HEK293 (cell line): Measurements from ENCODE around the gene METTL6.

Experiments
- CTCF ChIA-PET: fragments of 350-600 bp; formaldehyde crosslinking; extraction: SDS; loops from one replicate; lab custom pipeline; 2021; ENCODE audit warnings: antibody characterized with exemption; lab: Yijun Ruan, JAX
- POLR2A ChIA-PET: fragments of 300-600 bp; formaldehyde crosslinking; extraction: SDS; loops from one replicate; lab custom pipeline; 2020; ENCODE audit warnings: antibody characterized with exemption, inconsistent platforms; lab: Yijun Ruan, JAX
- H3K27ac ChIP-seq: fragments of 200-500 bp; sonication (Bioruptor generic); 2 replicates; pipeline ENCODE4 v1.5.1; 2014; ENCODE audit warnings: low read depth, low read length, control low read depth, inconsistent platforms; ENCODE audit errors: extremely low read depth
- H3K36me3 ChIP-seq, 2 experiments: fragments of 200-500 bp in 1 of 2; sonication (Bioruptor generic) in 1 of 2; 1 replicate in 1 of 2; 2 replicates in 1 of 2; pipeline ENCODE4 v1.5.1; 2014 to 2017; ENCODE audit warnings: inconsistent platforms in 2 of 2, low read length in 2 of 2; ENCODE audit not compliant: control insufficient read depth in 2 of 2, insufficient read depth in 1 of 2
- H3K4me1 ChIP-seq: fragments of 200-500 bp; sonication (Bioruptor generic); 2 replicates; pipeline ENCODE4 v1.5.1; 2014; ENCODE audit warnings: mild to moderate bottlenecking, low read length, inconsistent platforms; ENCODE audit not compliant: control insufficient read depth, insufficient read depth
- H3K4me3 ChIP-seq: 2 replicates; pipeline ENCODE4 v1.5.1; 2011; ENCODE audit warnings: low read depth, mild to moderate bottlenecking, control low read depth, low read length, moderate library complexity
- H3K9me3 ChIP-seq: fragments of 200-500 bp; sonication (Bioruptor generic); 2 replicates; pipeline ENCODE4 v1.5.1; 2014; ENCODE audit warnings: low read depth, low read length, inconsistent platforms; ENCODE audit not compliant: control insufficient read depth, insufficient read depth
- BCL6B ChIP-seq: fragments of 450-650 bp; formaldehyde crosslinking; IDR thresholded peaks from 2 replicates; pipeline ENCODE4 v1.5.1; 2017; ENCODE audit warnings: missing biosample characterization, missing genetic modification characterization
- CTCF ChIP-seq: fragments of 450-650 bp; formaldehyde crosslinking; IDR thresholded peaks from 2 replicates; pipeline ENCODE4 v1.5.1; 2016; ENCODE audit warnings: missing biosample characterization, missing genetic modification characterization
- HOXC10 ChIP-seq: sonication (generic); formaldehyde crosslinking; IDR thresholded peaks from 2 replicates; pipeline ENCODE4 v1.8.1; 2023; ENCODE audit warnings: mild to moderate bottlenecking, missing genetic modification reagents
- SCRT2 ChIP-seq: fragments of 450-650 bp; formaldehyde crosslinking; IDR thresholded peaks from 2 replicates; pipeline ENCODE4 v1.5.1; 2016; ENCODE audit warnings: missing biosample characterization, missing genetic modification characterization
- YY2 ChIP-seq: fragments of 450-650 bp; formaldehyde crosslinking; IDR thresholded peaks from 2 replicates; pipeline ENCODE4 v1.5.1; 2016; ENCODE audit warnings: missing biosample characterization, missing genetic modification characterization
- ZNF121 ChIP-seq: fragments of 450-650 bp; formaldehyde crosslinking; IDR thresholded peaks from 2 replicates; pipeline ENCODE4 v1.5.1; 2016; ENCODE audit warnings: missing biosample characterization, missing genetic modification characterization
- ZNF133 ChIP-seq: fragments of 450-650 bp; formaldehyde crosslinking; IDR thresholded peaks from 2 replicates; pipeline ENCODE4 v1.5.1; 2016; ENCODE audit warnings: missing biosample characterization, missing genetic modification characterization
- ZNF146 ChIP-seq: fragments of 450-650 bp; formaldehyde crosslinking; IDR thresholded peaks from 2 replicates; pipeline ENCODE4 v1.5.1; 2016; ENCODE audit warnings: missing biosample characterization, missing genetic modification characterization
- ZNF155 ChIP-seq: fragments of 450-650 bp; formaldehyde crosslinking; IDR thresholded peaks from 2 replicates; pipeline ENCODE4 v1.5.1; 2016; ENCODE audit warnings: missing biosample characterization, missing genetic modification characterization
- ZNF184 ChIP-seq: fragments of 450-650 bp; IDR thresholded peaks from 2 replicates; pipeline ENCODE4 v1.5.1; 2018; ENCODE audit warnings: missing biosample characterization, mild to moderate bottlenecking, missing genetic modification characterization
- ZNF221 ChIP-seq: fragments of 450-650 bp; formaldehyde crosslinking; IDR thresholded peaks from 2 replicates; pipeline ENCODE4 v1.5.1; 2017; ENCODE audit warnings: missing biosample characterization, missing genetic modification characterization, borderline replicate concordance
- ZNF248 ChIP-seq: fragments of 450-650 bp; formaldehyde crosslinking; IDR thresholded peaks from 2 replicates; pipeline ENCODE4 v1.5.1; 2017; ENCODE audit warnings: missing biosample characterization, missing genetic modification characterization
- ZNF280D ChIP-seq: fragments of 450-650 bp; formaldehyde crosslinking; IDR thresholded peaks from 2 replicates; pipeline ENCODE4 v1.5.1; 2016; ENCODE audit warnings: missing biosample characterization, missing genetic modification characterization
- ZNF394 ChIP-seq: fragments of 450-650 bp; formaldehyde crosslinking; IDR thresholded peaks from 2 replicates; pipeline ENCODE4 v1.5.1; 2016; ENCODE audit warnings: missing biosample characterization, missing genetic modification characterization, mild to moderate bottlenecking, moderate library complexity, borderline replicate concordance
- ZNF423 ChIP-seq: fragments of 450-650 bp; formaldehyde crosslinking; IDR thresholded peaks from 2 replicates; pipeline ENCODE4 v1.5.1; 2016; ENCODE audit warnings: missing biosample characterization, missing genetic modification characterization
- ZNF501 ChIP-seq: fragments of 450-650 bp; formaldehyde crosslinking; IDR thresholded peaks from 2 replicates; pipeline ENCODE4 v1.5.1; 2016; ENCODE audit warnings: missing biosample characterization, missing genetic modification characterization
- ZNF585B ChIP-seq: fragments of 450-650 bp; formaldehyde crosslinking; IDR thresholded peaks from 2 replicates; pipeline ENCODE4 v1.5.1; 2016; ENCODE audit warnings: missing biosample characterization, missing genetic modification characterization
- ZNF658 ChIP-seq: fragments of 450-650 bp; formaldehyde crosslinking; IDR thresholded peaks from 2 replicates; pipeline ENCODE4; 2016; ENCODE audit warnings: missing biosample characterization, missing genetic modification characterization
- ZNF768 ChIP-seq: fragments of 450-650 bp; formaldehyde crosslinking; IDR thresholded peaks from 2 replicates; pipeline ENCODE4 v1.5.1; 2018; ENCODE audit warnings: missing biosample characterization, mild to moderate bottlenecking, missing genetic modification characterization

Gene METTL6

GRCh38 chr3:15382405-15382923 is 44.9 kb downstream of the METTL6 start:
- Histone ChIP-seq H3K4me1 (no peaks in the 10 kb centered on the region), H3K36me3 (no peaks in the 10 kb centered on the region), H3K4me3 (no peak overlapping the region)
- CTCF ChIA-PET: interaction anchor here (3.9 kb wide), 1 partner anchor 116 kb away, joined by 58 read pairs; no protein-coding TSS in a partner anchor
- POLR2A ChIA-PET: no interaction called here
- TF ChIP-seq ZNF280D (tag by site-specific recombination) (no peak), BCL6B (tag by site-specific recombination) (no peak), ZNF501 (tag by site-specific recombination) (no peak), SCRT2 (no peak), ZNF133 (tag by site-specific recombination) (no peak), ZNF423 (tag by site-specific recombination) (no peak), ZNF248 (no peak), ZNF146 (tag by site-specific recombination) (no peak), ZNF768 (tag by site-specific recombination) (no peak), ZNF155 (tag by site-specific recombination) (no peak), ZNF585B (no peak), ZNF121 (tag by site-specific recombination) (no peak), ZNF184 (no peak), ZNF394 (tag by site-specific recombination) (no peak), HOXC10 (CRISPR knock-in tag) (no peak), ZNF658 (no peak), YY2 (tag by site-specific recombination) (no peak)
- TF ChIP-seq, all 188 proteins: peak for 0
- no peak overlapping the region for H3K27ac ChIP-seq
- H3K9me3 ChIP-seq: no peaks in the 10 kb centered on the region

- no peaks in the 10 kb centered on the region for H3K36me3 ChIP-seq
- no peak for TF ChIP-seq ZNF221 (tag by site-specific recombination)
- no peak for TF ChIP-seq CTCF (tag by site-specific recombination)
- ChIA-PET POLR2A (no interaction called here), CTCF (interaction anchor here (0.7 to 3.9 kb wide), 4 partner anchors 24 to 273 kb away, joined by 3 to 58 read pairs (median 6); no protein-coding TSS in a partner anchor)
- H3K4me1 ChIP-seq: no peaks in the 10 kb centered on the region
- H3K27ac ChIP-seq: no peak overlapping the region
- H3K9me3 ChIP-seq: no peaks in the 10 kb centered on the region
- H3K4me3 ChIP-seq: no peak overlapping the region
These were observed 46.1 kb downstream of the METTL6 start for GRCh38 chr3:15380980-15381890.
